Liver (tissue), 9 donors: ENCODE measurements around the gene CAMKK1. TPM values are rescaled to one million over a fixed set of nuclear protein-coding genes. Genes with fewer than 3 reads are reported as not detected.

Experiments used
- DNase-seq: peaks from one replicate; pipeline ENCODE4 v3.0.0-alpha.2; 2017; ENCODE audit warnings: low spot score
- H3K27ac ChIP-seq, 2 donors: one replicate each; pipeline ENCODE4 v1.7.0; 2013; ENCODE audit warnings: inconsistent platforms in 2 of 2, low read length in 2 of 2, control low read depth in 1 of 2, low read depth in 1 of 2, mild to moderate bottlenecking in 1 of 2
- H3K27me3 ChIP-seq, 4 donors: one replicate each; pipeline versions ENCODE4 v1.6.1 to v1.7.0; 2013; ENCODE audit warnings: low read length in 3 of 4, inconsistent platforms in 1 of 4, mild to moderate bottlenecking in 1 of 4, moderate library complexity in 1 of 4; ENCODE audit not compliant: control insufficient read depth in 4 of 4, insufficient read depth in 4 of 4
- H3K36me3 ChIP-seq, 4 donors: one replicate each; pipeline versions ENCODE4 v1.6.1 to v1.7.0; 2013; ENCODE audit warnings: low read length in 3 of 4, mild to moderate bottlenecking in 3 of 4, low read depth in 1 of 4, moderate library complexity in 1 of 4; ENCODE audit not compliant: control insufficient read depth in 4 of 4, insufficient read depth in 3 of 4
- H3K4me1 ChIP-seq, 4 donors: one replicate each; pipeline versions ENCODE4 v1.6.1 to v1.7.0; 2013; ENCODE audit warnings: low read length in 3 of 4, mild to moderate bottlenecking in 3 of 4, moderate library complexity in 1 of 4; ENCODE audit not compliant: control insufficient read depth in 4 of 4, insufficient read depth in 4 of 4
- H3K4me3 ChIP-seq, 3 donors: one replicate each; pipeline versions ENCODE4 v1.6.1 to v1.7.0; 2013; ENCODE audit warnings: low read length in 3 of 3, control low read depth in 1 of 3, low read depth in 1 of 3, mild to moderate bottlenecking in 1 of 3
- H3K9ac ChIP-seq, 2 donors: one replicate each; pipeline ENCODE4 v1.7.0; 2013; ENCODE audit warnings: low read length in 2 of 2, mild to moderate bottlenecking in 2 of 2, moderate library complexity in 2 of 2, control low read depth in 1 of 2, low read depth in 1 of 2
- H3K9me3 ChIP-seq, 4 donors: one replicate each; pipeline versions ENCODE4 v1.6.1 to v1.7.0; 2013; ENCODE audit warnings: low read length in 3 of 4; ENCODE audit not compliant: control insufficient read depth in 4 of 4
- ATF3 ChIP-seq: IDR thresholded peaks from 2 replicates; pipeline ENCODE4 v1.6.1; 2016; ENCODE audit warnings: antibody characterized with exemption
- CTCF ChIP-seq: fragments of 150-350 bp; IDR thresholded peaks from 2 replicates; pipeline ENCODE4 v1.5.1; 2017; ENCODE audit warnings: improper control_type of control experiment, low read depth, low read length; ENCODE audit not compliant: missing input control
- EGR1 ChIP-seq, 2 donors: IDR thresholded peaks; 2 replicates each; pipeline ENCODE4 v1.6.1; 2016 to 2018; ENCODE audit warnings: antibody characterized with exemption in 2 of 2, low read depth in 2 of 2
- FOXA1 ChIP-seq: IDR thresholded peaks from 2 replicates; pipeline ENCODE4 v1.6.1; 2016; ENCODE audit warnings: antibody characterized with exemption
- FOXA2 ChIP-seq: IDR thresholded peaks from 2 replicates; pipeline ENCODE4 v1.6.1; 2016; ENCODE audit warnings: antibody characterized with exemption
- GABPA ChIP-seq, 2 donors: IDR thresholded peaks in 1 of 2; conservative IDR thresholded peaks in 1 of 2; 2 replicates each; pipeline ENCODE4 v1.6.1; 2016; ENCODE audit warnings: antibody characterized with exemption in 2 of 2, mild to moderate bottlenecking in 1 of 2, moderate library complexity in 1 of 2
- HNF4A ChIP-seq, 2 donors: conservative IDR thresholded peaks; 2 replicates each; pipeline ENCODE4 v1.6.1; 2016; ENCODE audit warnings: antibody characterized with exemption in 2 of 2, mild to moderate bottlenecking in 2 of 2
- HNF4G ChIP-seq: IDR thresholded peaks from 2 replicates; pipeline ENCODE4 v1.6.1; 2016; ENCODE audit warnings: antibody characterized with exemption
- JUND ChIP-seq, 2 donors: IDR thresholded peaks; 2 replicates each; pipeline ENCODE4 v1.6.1; 2016; ENCODE audit warnings: antibody characterized with exemption in 2 of 2
- MAX ChIP-seq: IDR thresholded peaks from 2 replicates; pipeline ENCODE4 v1.6.1; 2016; ENCODE audit warnings: antibody characterized with exemption
- NR2F2 ChIP-seq: IDR thresholded peaks from 2 replicates; pipeline ENCODE4 v1.6.1; 2016; ENCODE audit warnings: antibody characterized with exemption
- RAD21 ChIP-seq, 2 donors: IDR thresholded peaks; 2 replicates each; pipeline ENCODE4 v1.6.1; 2016; ENCODE audit warnings: antibody characterized with exemption in 2 of 2, mild to moderate bottlenecking in 2 of 2
- RXRA ChIP-seq, 2 donors: IDR thresholded peaks; 2 replicates each; pipeline ENCODE4 v1.6.1; 2017 to 2018; ENCODE audit warnings: antibody characterized with exemption in 2 of 2, mild to moderate bottlenecking in 1 of 2
- SP1 ChIP-seq: IDR thresholded peaks from 2 replicates; pipeline ENCODE4 v1.6.1; 2018; ENCODE audit warnings: antibody characterized with exemption, mild to moderate bottlenecking
- TAF1 ChIP-seq: conservative IDR thresholded peaks from 2 replicates; pipeline ENCODE4 v1.6.1; 2016; ENCODE audit warnings: antibody characterized with exemption, mild to moderate bottlenecking
- YY1 ChIP-seq: IDR thresholded peaks from 2 replicates; pipeline ENCODE4 v1.6.1; 2016; ENCODE audit warnings: antibody characterized with exemption, mild to moderate bottlenecking
- WGBS: extraction: QIAGEN DNeasy Blood & Tissue Kit; methylation state at CpG from one replicate; pipeline ENCODE4 v1.1.7; 2013; 5-methylcytosine and 5-hydroxymethylcytosine counted together
- polyA plus RNA-seq, 2 donors: library from polyadenylated mRNA; stranded (reverse) in 1 of 2; unstranded in 1 of 2; fragments of 200-250 nt in 1 of 2; fragments of >200 nt in 1 of 2; fragmentation: Nextera tagmentation in 1 of 2; extraction: Ambion mirVana in 1 of 2; gene quantifications; one replicate each; pipeline versions ENCODE4 v1.2.1 to v1.2.3, GENCODE V29; 2013 to 2015
- total RNA-seq, 2 donors: library from RNA; depleted of rRNA; stranded (reverse); fragments of >200 nt; gene quantifications; one replicate each; pipeline ENCODE4 v1.2.3, GENCODE V29; 2014
- TF ChIP-seq, protein P1 (sequence below): IDR thresholded peaks from 2 replicates; pipeline ENCODE4 v1.6.1; 2016; ENCODE audit warnings: antibody characterized with exemption, mild to moderate bottlenecking
- donor health status: healthy.
- donor health status: healthy.
- donor health status: healthy.
- donor health status: healthy.
- donor health status: healthy.

The CAMKK1 gene
- total RNA-seq = under 1 TPM; 0.51 to 0.67 TPM
- under 1 TPM; 0.24 to 0.48 TPM for polyA plus RNA-seq

DNA sequence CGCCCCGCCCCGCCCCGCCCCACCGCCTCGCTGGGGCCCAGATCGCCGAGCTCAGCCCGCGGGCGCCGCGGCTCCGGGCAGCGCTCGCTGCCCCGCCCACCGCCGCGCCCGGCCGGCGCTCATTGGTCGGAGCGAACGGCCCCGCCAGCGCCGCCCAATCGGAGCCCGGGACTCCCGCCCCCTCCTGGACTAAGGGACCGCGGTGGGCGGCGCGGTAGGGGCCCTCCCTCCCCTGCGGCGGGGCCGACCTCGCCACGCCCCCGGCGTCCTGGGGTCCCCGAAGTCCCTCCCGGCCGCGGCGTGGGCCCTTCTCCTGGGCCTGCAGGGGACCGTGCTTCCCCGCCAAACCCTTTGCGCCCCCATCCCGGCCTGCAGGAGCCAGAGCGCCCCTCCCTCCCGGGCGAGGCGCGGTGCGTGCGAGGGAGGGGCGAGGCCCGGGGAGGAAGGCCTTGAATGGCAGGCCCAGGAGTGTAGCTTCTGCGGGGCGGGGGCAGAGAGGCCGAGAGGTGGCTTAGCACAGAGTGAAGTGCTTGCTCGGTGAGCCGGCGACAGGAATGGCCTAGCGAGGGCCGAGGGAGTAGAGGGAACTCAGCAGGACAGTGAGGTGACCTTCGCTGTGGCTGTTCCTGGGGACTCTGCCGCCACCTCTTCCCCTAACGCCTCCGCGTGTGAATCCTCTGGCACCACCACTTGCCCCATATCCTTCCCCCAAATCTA is at the start of gene CAMKK1:
Gene CAMKK1, minus strand, starts transcription at position 51 of the 717 bp plus-strand sequence. CDS start 7,366 bp downstream, outside the sequence.
- H3K9me3 ChIP-seq = no peaks in the 10 kb centered on the region
- H3K36me3 ChIP-seq = no peaks in the 10 kb centered on the region
- peak within 1 kb of the TSS; percentile 6 to 62 for H3K27ac ChIP-seq
- no peak within 1 kb of the TSS for H3K9ac ChIP-seq
- WGBS = 8% methylated on average over 75 of the region's 75 CpGs
- TF ChIP-seq GABPA (IDR thresholded peaks at IDR 0.05 in 1 of 2, conservative IDR thresholded peaks at IDR 0.05 in 1 of 2) (no peak), NR2F2 (no peak), HNF4G (no peak), RXRA (IDR thresholded peaks at IDR 0.05) (no peak), MAX (no peak), EGR1 (IDR thresholded peaks at IDR 0.05; ENCODE audit: low read depth in 2 of 2) (no peak), SP1 (no peak), RAD21 (IDR thresholded peaks at IDR 0.05) (no peak), YY1 (no peak), FOXA2 (no peak), JUND (IDR thresholded peaks at IDR 0.05) (no peak), FOXA1 (no peak), TAF1 (no peak), CTCF (no peak), HNF4A (conservative IDR thresholded peaks at IDR 0.05) (no peak), ATF3 (no peak)
- TF ChIP-seq, protein P1, sequence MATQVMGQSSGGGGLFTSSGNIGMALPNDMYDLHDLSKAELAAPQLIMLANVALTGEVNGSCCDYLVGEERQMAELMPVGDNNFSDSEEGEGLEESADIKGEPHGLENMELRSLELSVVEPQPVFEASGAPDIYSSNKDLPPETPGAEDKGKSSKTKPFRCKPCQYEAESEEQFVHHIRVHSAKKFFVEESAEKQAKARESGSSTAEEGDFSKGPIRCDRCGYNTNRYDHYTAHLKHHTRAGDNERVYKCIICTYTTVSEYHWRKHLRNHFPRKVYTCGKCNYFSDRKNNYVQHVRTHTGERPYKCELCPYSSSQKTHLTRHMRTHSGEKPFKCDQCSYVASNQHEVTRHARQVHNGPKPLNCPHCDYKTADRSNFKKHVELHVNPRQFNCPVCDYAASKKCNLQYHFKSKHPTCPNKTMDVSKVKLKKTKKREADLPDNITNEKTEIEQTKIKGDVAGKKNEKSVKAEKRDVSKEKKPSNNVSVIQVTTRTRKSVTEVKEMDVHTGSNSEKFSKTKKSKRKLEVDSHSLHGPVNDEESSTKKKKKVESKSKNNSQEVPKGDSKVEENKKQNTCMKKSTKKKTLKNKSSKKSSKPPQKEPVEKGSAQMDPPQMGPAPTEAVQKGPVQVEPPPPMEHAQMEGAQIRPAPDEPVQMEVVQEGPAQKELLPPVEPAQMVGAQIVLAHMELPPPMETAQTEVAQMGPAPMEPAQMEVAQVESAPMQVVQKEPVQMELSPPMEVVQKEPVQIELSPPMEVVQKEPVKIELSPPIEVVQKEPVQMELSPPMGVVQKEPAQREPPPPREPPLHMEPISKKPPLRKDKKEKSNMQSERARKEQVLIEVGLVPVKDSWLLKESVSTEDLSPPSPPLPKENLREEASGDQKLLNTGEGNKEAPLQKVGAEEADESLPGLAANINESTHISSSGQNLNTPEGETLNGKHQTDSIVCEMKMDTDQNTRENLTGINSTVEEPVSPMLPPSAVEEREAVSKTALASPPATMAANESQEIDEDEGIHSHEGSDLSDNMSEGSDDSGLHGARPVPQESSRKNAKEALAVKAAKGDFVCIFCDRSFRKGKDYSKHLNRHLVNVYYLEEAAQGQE = no peak
- DNase-seq = peak; percentile 89
- H3K4me3 ChIP-seq = peak within 1 kb of the TSS in 2 of 3 donors; percentile 30 to 55
- H3K4me1 ChIP-seq = peaks cover 2 to 19% (median 8%) of the 10 kb centered on the region in 4 donors
- H3K27me3 ChIP-seq = no peaks in the 10 kb centered on the region
